Breast epithelium (tissue), 4 donors: ENCODE measurements around the gene SLC39A1. TPM values are rescaled to one million over a fixed set of nuclear protein-coding genes. Genes with fewer than 3 reads are reported as not detected.

Source experiments
- DNase-seq, 2 donors: peaks; one replicate each; pipeline ENCODE4 v3.0.0-alpha.2; 2019; ENCODE audit warnings: low spot score in 2 of 2
- H3K27ac ChIP-seq, 2 donors: fragments of 200-600 bp; sonication (generic) in 1 of 2; one replicate each; pipeline ENCODE4 v1.5.1; 2016 to 2019; ENCODE audit warnings: mild to moderate bottlenecking in 1 of 2
- H3K27me3 ChIP-seq, 2 donors: fragments of 200-600 bp; sonication (generic) in 1 of 2; one replicate each; pipeline versions ENCODE4 v1.5.1 to v1.6.0; 2017 to 2019; ENCODE audit warnings: control low read depth in 1 of 2, mild to moderate bottlenecking in 1 of 2
- H3K36me3 ChIP-seq: fragments of 200-600 bp; one replicate; pipeline ENCODE4 v1.5.1; 2019
- H3K4me1 ChIP-seq, 2 donors: fragments of 200-600 bp; sonication (generic); one replicate each; pipeline ENCODE4 v1.5.1; 2016 to 2019; ENCODE audit warnings: control low read depth in 1 of 2
- H3K4me3 ChIP-seq, 3 donors: fragments of 200-600 bp; sonication (generic); 1 replicate in 2 of 3; 2 replicates in 1 of 3; pipeline ENCODE4 v1.5.1; 2016 to 2019; ENCODE audit warnings: mild to moderate bottlenecking in 3 of 3, moderate library complexity in 2 of 3
- H3K9me3 ChIP-seq, 2 donors: fragments of 200-600 bp; sonication (generic) in 1 of 2; one replicate each; pipeline ENCODE4 v1.5.1; 2016 to 2019; ENCODE audit warnings: control low read depth in 1 of 2
- POLR2A ChIP-seq: fragments of 450-650 bp; IDR thresholded peaks from one replicate; pipeline ENCODE4 v1.6.1; 2016; ENCODE audit warnings: antibody characterized with exemption, mild to moderate bottlenecking, moderate library complexity
- POLR2AphosphoS5 ChIP-seq, 3 donors: sonication (generic); formaldehyde crosslinking; IDR thresholded peaks; one replicate each; pipeline ENCODE4 v1.6.1; 2017; ENCODE audit warnings: antibody characterized with exemption in 3 of 3
- intact Hi-C: fragments of 100-400 bp; cut with DNase I; formaldehyde crosslinking; loops from one replicate; pipeline ENCODE4 v1.15.1; 2023; ENCODE audit warnings: low total_unique reads
- total RNA-seq, 3 donors: library from RNA; depleted of rRNA; stranded (reverse); fragments of >200 nt; gene quantifications; one replicate each; pipeline ENCODE4 v1.1.0, GENCODE V29; 2016
- TF ChIP-seq, protein P1 (sequence below), 3 donors: fragments of 450-650 bp; IDR thresholded peaks; one replicate each; pipeline ENCODE4 v1.5.1; 2016 to 2017; ENCODE audit warnings: antibody characterized with exemption in 3 of 3, mild to moderate bottlenecking in 3 of 3, moderate library complexity in 3 of 3

Gene SLC39A1
- total RNA-seq, 3 donors from 2014 or later: 102 to 119 (median 111) TPM

DNA sequence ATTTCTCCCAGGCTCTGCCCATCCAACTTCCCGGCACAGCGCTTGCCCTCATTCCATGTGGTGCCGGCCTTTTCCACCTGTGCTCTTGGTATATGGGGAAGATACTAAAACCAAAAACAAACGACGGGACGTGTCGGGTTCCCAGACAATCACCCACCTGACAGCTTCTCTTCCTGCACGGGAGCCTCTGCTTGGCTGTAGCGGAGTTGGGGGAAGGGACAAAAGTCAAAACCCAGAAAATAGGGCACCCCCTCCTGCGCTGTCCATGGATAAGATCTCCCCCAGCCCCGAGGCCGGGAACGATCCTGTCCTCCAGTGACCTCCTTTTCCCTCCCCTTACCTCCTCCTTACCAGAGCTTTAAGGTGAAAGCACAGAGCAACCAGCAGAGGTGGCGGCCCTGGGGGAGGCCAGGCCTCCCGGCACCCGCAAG is 13.5 kb upstream of the SLC39A1 start:
- Histone ChIP-seq H3K9me3 (no peaks in the 10 kb centered on the region), H3K36me3 (no peaks in the 10 kb centered on the region), H3K27ac (peak overlapping the region; percentile 91 to 92), H3K27me3 (no peaks in the 10 kb centered on the region), H3K4me1 (peaks cover 0 to 5% of the 10 kb centered on the region in 2 donors), H3K4me3 (peak overlapping the region; percentile 73 to 83 (median 81))
- intact Hi-C loops: loop anchor here (10.0 kb wide), 1 partner anchor 182 kb away; no protein-coding TSS in a partner anchor
- no peak for TF ChIP-seq POLR2A
- no peak for TF ChIP-seq POLR2AphosphoS5 (IDR thresholded peaks at IDR 0.05)
- DNase-seq: no peak

DNA sequence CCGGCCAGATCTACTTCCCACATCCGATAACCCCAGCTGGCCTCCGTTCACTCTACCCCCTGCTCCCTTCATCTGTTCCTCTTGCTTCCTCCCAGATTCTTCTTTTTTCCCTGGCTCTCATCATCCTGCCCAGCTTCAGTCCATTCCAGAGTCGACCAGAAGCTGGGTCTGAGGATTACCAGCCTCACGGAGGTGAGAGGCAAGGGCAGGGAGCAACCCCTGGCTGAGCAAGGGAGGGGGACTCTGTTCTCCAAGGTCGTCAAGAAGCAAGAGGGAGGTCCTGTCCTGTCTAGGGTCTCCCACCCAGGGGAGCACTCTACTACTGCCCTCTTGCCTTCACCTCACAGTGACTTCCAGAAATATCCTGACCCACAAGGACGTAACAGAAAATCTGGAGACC is 10.2 kb upstream of the SLC39A1 start:
- no peak for DNase-seq
- Histone ChIP-seq H3K9me3 (no peaks in the 10 kb centered on the region), H3K27me3 (no peaks in the 10 kb centered on the region), H3K36me3 (no peaks in the 10 kb centered on the region), H3K4me1 (peaks cover 5 to 8% of the 10 kb centered on the region in 2 donors), H3K27ac (no peak overlapping the region), H3K4me3 (no peak overlapping the region)
- intact Hi-C loops: loop anchor here (10.0 kb wide), 1 partner anchor 179 kb away; no protein-coding TSS in a partner anchor
- TF ChIP-seq POLR2A: no peak
- TF ChIP-seq, protein P1, sequence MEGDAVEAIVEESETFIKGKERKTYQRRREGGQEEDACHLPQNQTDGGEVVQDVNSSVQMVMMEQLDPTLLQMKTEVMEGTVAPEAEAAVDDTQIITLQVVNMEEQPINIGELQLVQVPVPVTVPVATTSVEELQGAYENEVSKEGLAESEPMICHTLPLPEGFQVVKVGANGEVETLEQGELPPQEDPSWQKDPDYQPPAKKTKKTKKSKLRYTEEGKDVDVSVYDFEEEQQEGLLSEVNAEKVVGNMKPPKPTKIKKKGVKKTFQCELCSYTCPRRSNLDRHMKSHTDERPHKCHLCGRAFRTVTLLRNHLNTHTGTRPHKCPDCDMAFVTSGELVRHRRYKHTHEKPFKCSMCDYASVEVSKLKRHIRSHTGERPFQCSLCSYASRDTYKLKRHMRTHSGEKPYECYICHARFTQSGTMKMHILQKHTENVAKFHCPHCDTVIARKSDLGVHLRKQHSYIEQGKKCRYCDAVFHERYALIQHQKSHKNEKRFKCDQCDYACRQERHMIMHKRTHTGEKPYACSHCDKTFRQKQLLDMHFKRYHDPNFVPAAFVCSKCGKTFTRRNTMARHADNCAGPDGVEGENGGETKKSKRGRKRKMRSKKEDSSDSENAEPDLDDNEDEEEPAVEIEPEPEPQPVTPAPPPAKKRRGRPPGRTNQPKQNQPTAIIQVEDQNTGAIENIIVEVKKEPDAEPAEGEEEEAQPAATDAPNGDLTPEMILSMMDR (IDR thresholded peaks at IDR 0.05): no peak
- no peak for TF ChIP-seq POLR2AphosphoS5 (IDR thresholded peaks at IDR 0.05)

DNA sequence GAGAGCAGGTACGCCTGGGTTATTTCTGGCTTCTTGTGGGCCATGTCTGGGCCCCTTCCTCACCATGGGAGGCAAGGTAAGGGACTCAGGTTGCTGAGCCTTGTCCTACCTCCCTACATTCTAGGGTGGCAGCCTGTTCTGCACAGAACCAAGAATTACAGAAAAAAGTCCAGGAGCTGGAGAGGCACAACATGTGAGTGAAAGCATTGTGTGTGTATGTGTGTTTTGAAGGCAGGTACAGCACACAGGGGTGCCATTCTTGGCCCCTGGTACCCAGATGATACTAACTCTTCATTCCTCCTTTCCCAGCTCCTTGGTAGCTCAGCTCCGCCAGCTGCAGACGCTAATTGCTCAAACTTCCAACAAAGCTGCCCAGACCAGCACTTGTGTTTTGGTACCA is 9.7 kb upstream of the SLC39A1 start:
- intact Hi-C loops: loop anchor here (10.0 kb wide), 1 partner anchor 178 kb away; no protein-coding TSS in a partner anchor
- Histone ChIP-seq H3K27me3 (no peaks in the 10 kb centered on the region), H3K9me3 (no peaks in the 10 kb centered on the region), H3K4me3 (no peak overlapping the region), H3K27ac (no peak overlapping the region), H3K36me3 (no peaks in the 10 kb centered on the region), H3K4me1 (peaks cover 5 to 10% of the 10 kb centered on the region in 2 donors)
- DNase-seq: no peak
- TF ChIP-seq, protein P1 (IDR thresholded peaks at IDR 0.05): no peak
- no peak for TF ChIP-seq POLR2A
- no peak for TF ChIP-seq POLR2AphosphoS5 (IDR thresholded peaks at IDR 0.05)

GRCh38 chr1:153970346-153970745 is 7.0 kb upstream of the SLC39A1 start:
- no peaks in the 10 kb centered on the region for H3K36me3 ChIP-seq
- DNase-seq: no peak
- no peaks in the 10 kb centered on the region for H3K27me3 ChIP-seq
- no peaks in the 10 kb centered on the region for H3K9me3 ChIP-seq
- intact Hi-C loops: loop anchor here (10.0 kb wide), 1 partner anchor 176 kb away; no protein-coding TSS in a partner anchor
- TF ChIP-seq POLR2A: no peak
- TF ChIP-seq, protein P1 (IDR thresholded peaks at IDR 0.05): no peak
- no peak for TF ChIP-seq POLR2AphosphoS5 (IDR thresholded peaks at IDR 0.05)
- H3K4me3 ChIP-seq: no peak overlapping the region
- H3K4me1 ChIP-seq: peaks cover 0 to 18% of the 10 kb centered on the region in 2 donors
- H3K27ac ChIP-seq: no peak overlapping the region

DNA sequence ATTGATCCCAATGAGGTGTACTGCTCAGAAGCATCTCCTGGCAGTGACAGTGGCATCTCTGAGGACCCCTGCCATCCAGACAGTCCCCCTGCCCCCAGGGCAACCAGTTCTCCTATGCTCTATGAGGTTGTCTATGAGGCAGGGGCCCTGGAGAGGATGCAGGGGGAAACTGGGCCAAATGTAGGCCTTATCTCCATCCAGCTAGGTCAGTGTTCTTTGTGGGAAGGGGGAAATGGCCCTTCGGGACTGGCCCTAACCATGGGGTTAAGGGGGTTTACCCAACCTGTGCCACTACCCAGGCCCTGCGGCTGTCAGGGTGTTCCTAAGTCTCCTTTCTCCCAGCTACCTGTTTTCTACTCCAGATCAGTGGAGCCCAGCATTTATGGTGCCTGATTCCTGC is 5.6 kb upstream of the SLC39A1 start:
- intact Hi-C loops: no loop called here
- Histone ChIP-seq H3K9me3 (no peaks in the 10 kb centered on the region), H3K27ac (peak overlapping the region; percentile 83 to 88), H3K4me3 (peak overlapping the region in 2 of 3 donors; percentile 66 to 72), H3K36me3 (no peaks in the 10 kb centered on the region), H3K27me3 (no peaks in the 10 kb centered on the region), H3K4me1 (peaks cover 0 to 18% of the 10 kb centered on the region in 2 donors)
- DNase-seq: no peak
- TF ChIP-seq POLR2AphosphoS5 (IDR thresholded peaks at IDR 0.05) (no peak), POLR2A (no peak)
- TF ChIP-seq, protein P1 (IDR thresholded peaks at IDR 0.05): no peak
